ENCODE measurements around the gene TXK.
"Not testable (repeated sequence)": the region's sequence is repeated elsewhere in the genome, so short reads cannot be mapped to it uniquely, and the experiment has no call there.

TXK gene

DNA sequence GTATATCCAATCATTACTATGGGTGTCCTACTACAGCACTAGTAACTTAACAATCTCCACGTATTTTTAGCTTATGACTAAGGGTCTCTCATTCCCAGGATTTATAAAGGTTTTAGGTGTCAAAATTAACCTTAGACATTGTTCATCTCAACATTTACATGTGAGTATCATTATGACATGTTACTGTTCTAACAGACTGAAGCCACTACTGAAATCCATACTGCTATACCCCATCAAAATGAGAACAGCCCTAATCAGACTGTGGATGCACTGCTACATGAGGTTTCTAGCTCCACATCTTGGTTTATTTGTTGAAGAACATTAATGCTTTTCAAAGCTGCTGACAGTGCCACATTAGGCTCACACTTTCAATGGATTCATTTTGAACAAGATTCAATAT lies 35.6 kb upstream of the TXK start:
- TF ChIP-seq CTCF (IDR thresholded peaks at IDR 0.05): no peak
- DNase-seq (ENCODE audit: low spot score): no peak
- H3K27ac ChIP-seq: no peak overlapping the region
- H3K4me3 ChIP-seq: no peak overlapping the region

DNA sequence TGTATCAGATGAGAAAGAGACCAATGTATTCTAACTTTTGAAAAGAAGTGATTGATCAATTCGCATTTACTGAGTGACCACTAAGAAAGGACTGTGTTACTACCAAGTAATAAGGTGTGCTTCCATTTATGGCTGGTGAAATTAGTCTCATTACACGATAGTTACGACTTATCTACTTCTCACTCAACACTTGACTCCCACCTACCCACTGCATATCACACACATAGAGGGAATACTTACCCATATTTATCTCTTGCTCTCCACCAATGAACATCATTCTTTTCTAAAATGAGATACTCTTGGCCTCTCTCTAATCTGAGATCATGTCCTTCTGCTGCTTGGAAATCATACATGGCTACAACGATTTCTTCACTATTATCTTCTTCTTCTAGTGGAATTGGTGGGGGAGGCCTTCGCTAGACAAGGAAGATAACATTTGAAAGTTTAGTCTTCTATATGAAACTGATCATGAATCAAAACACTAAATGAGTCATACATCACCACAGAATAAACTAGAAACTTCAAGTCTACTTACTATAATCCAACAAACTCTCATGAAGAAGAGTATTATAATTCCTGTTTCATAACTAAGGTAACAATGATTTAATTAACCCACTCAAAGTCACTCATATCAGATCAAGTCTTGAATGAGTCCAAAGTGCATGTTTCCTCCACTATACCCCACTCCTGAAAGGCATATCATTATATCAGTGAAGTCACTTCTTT lies 33.7 kb upstream of the TXK start:
- no peak for DNase-seq (ENCODE audit: low spot score)
- TF ChIP-seq CTCF (IDR thresholded peaks at IDR 0.05): no peak
- Histone ChIP-seq H3K27ac (no peak overlapping the region), H3K4me3 (no peak overlapping the region)

DNA sequence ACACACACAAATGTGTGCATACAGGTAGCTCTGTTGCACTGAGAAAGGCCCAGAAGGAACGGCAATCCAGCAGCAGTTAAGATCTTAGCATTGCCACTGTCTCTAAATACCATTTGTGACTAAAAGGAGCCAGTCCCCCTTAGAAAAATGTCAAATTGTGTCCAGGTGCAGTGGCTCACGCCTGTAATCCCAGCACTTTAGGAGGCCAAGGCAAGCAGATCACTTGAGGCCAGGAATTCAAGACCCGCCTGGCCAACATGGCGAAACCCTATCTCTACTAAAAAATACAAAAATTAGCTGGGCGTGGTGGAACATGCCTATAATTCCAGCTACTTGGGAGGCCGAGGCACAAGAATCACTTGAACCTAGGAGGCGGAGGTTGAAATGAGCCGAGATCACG lies 30.5 kb upstream of the TXK start:
- H3K4me3 ChIP-seq; H3K27ac ChIP-seq; DNase-seq (ENCODE audit: low spot score): not testable (repeated sequence)

DNA sequence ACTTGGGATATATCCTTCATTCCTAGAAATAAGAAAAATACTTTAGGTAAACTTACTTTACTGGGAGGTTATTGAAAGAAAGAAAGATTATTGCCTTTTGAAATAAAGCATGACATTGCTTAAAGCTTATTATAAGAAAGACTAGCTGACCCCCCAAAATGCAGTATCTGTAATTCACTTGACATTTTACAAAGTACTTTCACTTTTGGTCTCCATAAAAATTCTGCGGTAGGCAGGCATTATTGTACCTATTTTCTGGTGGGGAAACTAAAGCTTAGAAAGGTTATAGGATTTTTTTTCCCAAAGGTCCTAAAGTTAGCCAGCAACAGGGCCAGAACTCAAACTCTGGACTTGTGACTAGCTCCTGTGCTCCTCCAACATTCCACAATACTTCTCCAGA lies 29.7 kb upstream of the TXK start:
- TF ChIP-seq CTCF (IDR thresholded peaks at IDR 0.05): no peak
- no peak overlapping the region for H3K4me3 ChIP-seq
- DNase-seq (ENCODE audit: low spot score): no peak
- H3K27ac ChIP-seq: no peak overlapping the region

DNA sequence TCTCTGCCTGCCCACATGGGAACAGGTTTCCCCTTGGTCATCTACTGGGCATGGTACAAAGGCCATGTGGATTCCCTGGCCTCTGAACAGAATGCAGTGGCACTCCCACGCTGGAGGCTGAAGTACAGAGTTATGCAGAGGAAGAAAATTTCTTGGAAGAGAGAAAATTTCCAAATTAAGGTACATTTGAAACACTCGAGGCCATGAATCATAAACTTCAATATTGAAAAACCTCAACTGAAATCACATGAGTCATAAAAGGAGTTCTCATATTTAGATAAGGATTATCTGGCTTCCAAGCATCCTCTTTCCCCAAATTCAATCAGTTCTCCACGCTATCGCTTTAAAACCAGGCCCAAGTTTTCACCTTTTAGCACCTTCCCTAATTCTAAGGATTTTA lies 28.1 kb upstream of the TXK start:
- DNase-seq (ENCODE audit: low spot score): no peak
- TF ChIP-seq CTCF (IDR thresholded peaks at IDR 0.05): no peak
- Histone ChIP-seq H3K4me3 (no peak overlapping the region), H3K27ac (no peak overlapping the region)

DNA sequence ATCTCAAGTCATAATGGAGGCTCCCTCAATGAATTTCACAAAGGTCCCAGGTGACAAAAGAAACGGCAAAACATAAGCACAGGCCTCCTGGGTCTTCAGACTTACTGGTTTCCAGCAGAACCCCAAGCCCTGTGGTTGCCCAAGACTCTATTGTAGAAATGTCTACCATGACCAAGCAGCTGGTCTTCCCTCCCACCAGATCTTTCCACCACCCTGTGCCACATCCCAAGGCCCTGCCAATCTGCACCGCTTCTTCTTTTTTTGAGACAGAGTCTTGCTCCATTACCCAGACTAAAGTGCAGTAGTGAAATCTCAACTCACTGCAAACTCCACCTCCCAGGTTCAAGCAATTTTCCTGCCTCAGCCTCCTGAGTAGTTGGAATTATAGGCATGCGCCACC lies 23.2 kb upstream of the TXK start:
- DNase-seq (ENCODE audit: low spot score): no peak
- TF ChIP-seq CTCF (IDR thresholded peaks at IDR 0.05): no peak
- Histone ChIP-seq H3K27ac (no peak overlapping the region), H3K4me3 (no peak overlapping the region)

DNA sequence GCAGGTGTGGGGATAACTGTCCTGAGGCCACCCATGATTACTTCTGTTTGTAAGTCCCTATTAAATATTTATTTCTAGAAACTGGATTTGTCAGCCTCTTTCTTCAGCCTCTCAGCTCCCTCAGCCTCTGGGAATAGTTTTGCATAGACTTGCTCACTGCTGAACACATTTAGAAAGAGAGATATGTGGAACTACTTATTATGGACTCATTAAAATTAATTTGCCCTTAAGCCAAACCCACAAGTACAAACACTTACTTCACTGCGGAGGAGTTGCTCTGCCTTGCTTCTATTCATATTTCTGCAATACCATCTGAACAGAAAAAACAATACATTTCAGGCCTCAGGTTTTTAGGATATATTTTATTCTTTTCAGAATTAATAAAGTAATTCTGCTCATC lies 22.4 kb upstream of the TXK start:
- Histone ChIP-seq H3K27ac (no peak overlapping the region), H3K4me3 (no peak overlapping the region)
- no peak for TF ChIP-seq CTCF (IDR thresholded peaks at IDR 0.05)
- DNase-seq (ENCODE audit: low spot score): no peak
